Fibroblast of pulmonary artery (primary cell): ENCODE results near the gene MTHFSD.

Source experiments
- DNase-seq: peaks from one replicate; pipeline ENCODE4 v3.0.0-alpha.2; 2010; ENCODE audit warnings: low read depth
- H3K4me3 ChIP-seq: replicated peaks from 2 replicates; pipeline ENCODE4 v1.5.1; 2011; ENCODE audit warnings: low read depth, mild to moderate bottlenecking, control low read depth, low read length, moderate library complexity
- TF ChIP-seq, protein P1 (sequence below): IDR thresholded peaks from 2 replicates; pipeline ENCODE4 v1.5.1; 2011; ENCODE audit warnings: mild to moderate bottlenecking, control low read depth, low read length, inconsistent platforms; ENCODE audit errors: missing control alignments

The MTHFSD gene

DNA sequence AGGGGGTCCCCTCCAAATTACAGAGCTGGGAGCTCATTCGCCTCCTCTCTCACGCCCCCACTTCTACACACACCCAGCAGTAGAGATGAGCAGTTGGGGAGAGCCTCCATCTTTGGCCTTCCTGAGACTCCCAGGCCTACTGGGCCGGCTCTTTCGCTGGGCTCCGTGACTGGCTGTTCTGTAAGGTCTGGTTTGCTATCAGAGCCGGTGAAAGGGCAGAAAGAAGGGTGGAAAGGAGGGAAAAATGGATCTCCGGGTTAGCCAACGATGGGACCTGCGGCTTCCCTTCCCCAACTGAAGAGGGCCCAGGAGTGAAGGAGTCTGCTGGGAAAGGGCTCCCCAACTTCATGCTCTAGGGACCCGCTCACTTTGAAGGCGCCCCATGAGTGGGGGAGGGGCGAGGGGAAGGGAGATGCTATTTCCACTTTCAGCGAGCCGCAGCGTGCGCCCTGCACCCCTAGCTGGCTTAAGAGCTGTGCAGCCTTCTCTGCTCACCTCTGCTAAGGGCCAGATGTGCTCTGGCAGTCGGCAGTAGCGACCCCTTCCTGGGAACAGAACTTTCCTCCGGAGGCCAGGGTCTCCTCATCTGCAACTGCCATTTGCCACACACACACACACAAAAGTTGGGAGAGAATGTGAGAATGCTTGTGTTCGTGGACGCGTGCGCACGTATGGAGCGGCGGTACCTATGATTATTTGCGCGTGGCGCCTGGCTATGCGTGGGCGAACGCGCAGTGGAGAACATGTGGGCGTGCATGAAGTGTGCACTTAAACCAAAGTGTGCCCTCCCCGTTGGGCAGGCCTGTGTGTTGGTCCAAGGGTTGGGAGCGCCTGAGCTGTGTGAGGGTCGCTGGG lies 47.6 kb downstream of the MTHFSD start:
- no peak overlapping the region for H3K4me3 ChIP-seq
- TF ChIP-seq, protein P1, sequence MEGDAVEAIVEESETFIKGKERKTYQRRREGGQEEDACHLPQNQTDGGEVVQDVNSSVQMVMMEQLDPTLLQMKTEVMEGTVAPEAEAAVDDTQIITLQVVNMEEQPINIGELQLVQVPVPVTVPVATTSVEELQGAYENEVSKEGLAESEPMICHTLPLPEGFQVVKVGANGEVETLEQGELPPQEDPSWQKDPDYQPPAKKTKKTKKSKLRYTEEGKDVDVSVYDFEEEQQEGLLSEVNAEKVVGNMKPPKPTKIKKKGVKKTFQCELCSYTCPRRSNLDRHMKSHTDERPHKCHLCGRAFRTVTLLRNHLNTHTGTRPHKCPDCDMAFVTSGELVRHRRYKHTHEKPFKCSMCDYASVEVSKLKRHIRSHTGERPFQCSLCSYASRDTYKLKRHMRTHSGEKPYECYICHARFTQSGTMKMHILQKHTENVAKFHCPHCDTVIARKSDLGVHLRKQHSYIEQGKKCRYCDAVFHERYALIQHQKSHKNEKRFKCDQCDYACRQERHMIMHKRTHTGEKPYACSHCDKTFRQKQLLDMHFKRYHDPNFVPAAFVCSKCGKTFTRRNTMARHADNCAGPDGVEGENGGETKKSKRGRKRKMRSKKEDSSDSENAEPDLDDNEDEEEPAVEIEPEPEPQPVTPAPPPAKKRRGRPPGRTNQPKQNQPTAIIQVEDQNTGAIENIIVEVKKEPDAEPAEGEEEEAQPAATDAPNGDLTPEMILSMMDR = no peak
- no peak for DNase-seq

DNA sequence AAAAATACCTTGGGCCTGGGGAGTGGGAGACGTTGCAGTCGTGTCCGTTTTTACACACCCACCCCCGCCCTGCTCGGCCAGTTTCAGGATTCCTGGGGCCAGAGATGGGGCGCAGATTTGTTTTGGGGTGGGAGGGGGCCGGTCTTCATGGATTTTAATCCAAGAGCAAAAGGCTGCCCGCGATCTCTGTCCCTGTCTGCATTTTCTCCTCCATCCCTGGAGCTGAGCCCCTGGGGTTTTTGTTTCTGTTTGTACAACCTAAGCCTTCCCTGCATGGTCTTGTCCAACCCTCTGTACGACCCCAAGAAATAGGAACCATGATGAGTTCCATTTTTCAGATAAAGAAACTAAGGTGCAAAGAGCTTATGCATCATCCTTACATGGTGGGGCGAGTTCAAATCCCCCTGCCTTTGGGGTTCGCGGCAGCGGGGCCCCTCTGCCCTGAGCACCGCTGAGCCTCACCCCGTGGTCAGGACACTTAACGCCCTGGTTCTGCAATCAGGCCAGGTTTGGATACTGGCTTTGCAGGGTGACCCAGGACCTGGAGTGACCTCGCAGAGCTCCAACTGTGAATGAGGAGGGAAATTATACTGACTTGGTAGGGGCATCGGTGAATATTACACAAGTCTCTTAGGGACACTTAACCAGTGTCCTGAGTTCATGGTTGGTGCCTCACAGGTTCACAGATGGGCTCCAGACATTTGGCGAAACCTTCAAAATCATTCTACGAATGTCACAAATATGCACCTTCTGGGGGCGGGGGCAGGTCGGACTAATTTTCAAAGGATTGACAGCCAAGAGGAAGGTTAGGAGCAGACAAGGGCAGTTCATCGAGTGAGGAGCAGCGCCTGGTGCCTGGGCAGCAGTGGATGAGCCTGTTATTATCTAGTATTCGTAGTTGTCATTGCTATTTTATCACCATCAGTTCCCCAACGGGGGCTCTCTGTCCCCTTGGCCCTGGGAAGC lies 48.9 kb downstream of the MTHFSD start:
- H3K4me3 ChIP-seq = no peak overlapping the region
- TF ChIP-seq, protein P1 = no peak
- DNase-seq = no peak

- TF ChIP-seq, protein P1 = no peak
- no peak overlapping the region for H3K4me3 ChIP-seq
- DNase-seq = no peak
Measured at GRCh38 chr16:86505185-86505898, 49.7 kb downstream of the MTHFSD start.

GRCh38 chr16:86504315-86505184 lies 50.5 kb downstream of the MTHFSD start:
- TF ChIP-seq, protein P1 = no peak
- H3K4me3 ChIP-seq = no peak overlapping the region
- DNase-seq = no peak

DNA sequence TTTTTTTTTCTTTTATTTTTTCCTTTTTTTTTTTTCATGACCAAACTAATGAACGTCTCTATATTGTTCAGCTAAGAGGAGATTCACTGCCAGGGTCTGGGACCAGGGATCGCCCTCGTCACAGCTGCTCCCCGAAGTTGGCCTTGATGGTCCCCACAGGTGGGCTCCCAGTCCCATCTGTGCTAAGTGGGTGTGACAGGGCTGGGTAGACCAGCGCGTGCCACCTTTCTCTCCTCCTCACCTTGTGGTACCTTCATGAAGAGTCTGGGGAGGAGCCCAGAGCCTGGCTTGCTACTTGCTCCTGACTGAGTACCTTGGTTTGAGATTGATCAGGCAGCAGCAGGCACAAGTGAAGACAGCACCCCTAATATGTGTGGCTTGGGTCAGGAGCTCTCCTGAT lies 51.2 kb downstream of the MTHFSD start:
- TF ChIP-seq, protein P1 = no peak
- no peak for DNase-seq
- H3K4me3 ChIP-seq = no peak overlapping the region
